HG02870 (cell line): ENCODE results near the gene SPG11.
"Not testable (repeated sequence)": the region's sequence is repeated elsewhere in the genome, so short reads cannot be mapped to it uniquely, and the experiment has no call there.

Source experiments
- ATAC-seq: cut with Tn5 transposase; IDR thresholded peaks from one replicate; pipeline ENCODE4 v1.9.1; 2021; ENCODE audit warnings: mild to moderate bottlenecking, moderate library complexity; ENCODE audit not compliant: unreplicated experiment

SPG11 gene

DNA sequence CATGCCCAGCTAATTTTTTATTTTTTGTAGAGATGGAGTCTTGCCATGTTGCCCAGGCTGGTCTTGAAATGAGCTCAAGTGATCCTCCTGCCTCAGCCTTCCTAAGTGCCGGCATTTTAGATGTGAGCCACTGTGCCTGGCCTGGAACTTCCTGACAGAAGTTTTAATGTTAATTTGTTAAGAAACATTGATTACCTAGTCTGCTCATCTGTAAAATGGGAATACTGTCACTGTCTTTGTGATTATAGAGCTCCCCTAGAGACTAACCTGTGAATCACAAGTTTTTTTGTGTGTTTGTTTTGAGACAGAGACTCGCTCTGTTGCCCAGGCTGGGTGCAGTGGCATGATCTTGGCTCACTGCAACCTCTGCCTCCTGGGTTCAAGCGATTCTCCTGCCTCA, 130.8 kb downstream of the SPG11 start:
- no peak for ATAC-seq

DNA sequence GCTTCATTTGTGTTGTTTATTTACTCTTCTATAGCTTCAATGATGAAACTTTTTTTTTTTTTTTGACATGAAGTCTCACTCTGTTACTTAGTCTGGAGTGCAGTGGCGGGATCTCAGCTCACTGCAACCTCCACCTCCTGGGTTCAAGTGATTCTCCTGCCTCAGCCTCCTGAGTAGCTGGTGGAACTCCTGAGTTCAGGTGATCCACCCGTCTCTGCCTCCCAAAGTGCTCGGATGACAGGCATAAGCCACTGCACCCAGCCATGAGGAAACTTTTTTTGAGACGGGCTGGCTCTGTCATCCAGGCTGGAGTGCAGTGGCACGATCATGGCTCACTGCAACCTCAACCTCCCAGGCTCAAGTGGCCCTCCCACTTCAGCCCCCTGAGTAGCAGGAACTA, 131.2 kb downstream of the SPG11 start:
- not testable (repeated sequence) for ATAC-seq

- ATAC-seq = no peak
These were observed 132.8 kb downstream of the SPG11 start for GRCh38 chr15:44530653-44531052.

DNA sequence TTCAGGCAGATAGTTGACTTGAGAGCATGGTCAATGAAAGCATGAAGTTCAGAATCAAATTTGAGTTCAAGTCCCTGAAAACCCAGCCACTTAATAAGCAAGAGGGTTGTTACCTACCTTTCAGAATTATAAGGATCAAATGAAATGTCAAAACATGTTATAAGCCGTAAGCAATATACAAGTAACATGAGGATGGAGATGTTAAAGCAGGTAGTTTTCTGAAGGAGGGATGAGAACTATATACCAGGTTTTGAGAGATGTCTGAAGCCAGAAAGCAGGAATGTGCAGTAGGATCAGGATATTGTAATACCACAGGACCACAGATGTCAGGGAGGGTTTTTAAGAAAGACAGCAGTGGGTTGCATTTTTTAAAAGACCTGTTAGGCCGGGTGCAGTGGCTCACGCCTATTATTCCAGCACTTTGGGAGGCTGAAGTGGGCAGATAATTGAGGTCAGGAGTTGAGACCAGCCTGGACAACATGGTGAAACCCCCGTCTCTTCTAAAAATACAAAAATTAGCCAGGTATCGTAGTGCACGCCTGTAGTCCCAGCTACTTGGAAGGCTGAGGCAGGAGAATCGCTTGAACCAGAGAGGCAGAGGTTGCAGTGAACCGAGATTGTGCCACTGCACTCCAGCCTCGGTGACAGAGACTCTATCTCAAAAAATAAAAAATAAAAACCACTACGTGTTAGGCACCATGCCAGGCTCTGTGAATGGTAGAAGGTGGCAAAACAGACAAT, 133.4 kb downstream of the SPG11 start:
- ATAC-seq = no peak

DNA sequence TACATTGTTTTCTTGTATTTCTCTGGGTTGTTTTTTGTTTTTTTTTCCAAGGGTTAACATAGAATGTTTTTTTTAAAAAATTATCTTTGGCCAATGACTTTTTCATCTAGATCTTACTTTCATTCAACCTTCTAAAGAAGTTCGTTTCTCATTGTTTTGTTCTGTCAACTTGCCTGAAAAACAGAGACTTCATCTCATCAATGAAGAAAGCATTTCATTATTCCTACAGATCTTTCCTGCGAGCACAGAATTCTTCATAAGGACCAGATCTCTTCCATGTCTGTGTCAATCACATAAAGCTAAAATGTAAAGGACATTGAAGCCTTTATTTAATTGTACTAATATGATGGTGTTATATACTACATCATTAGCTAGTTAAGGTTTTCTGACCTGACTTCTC, 136.2 kb downstream of the SPG11 start:
- ATAC-seq = no peak

DNA sequence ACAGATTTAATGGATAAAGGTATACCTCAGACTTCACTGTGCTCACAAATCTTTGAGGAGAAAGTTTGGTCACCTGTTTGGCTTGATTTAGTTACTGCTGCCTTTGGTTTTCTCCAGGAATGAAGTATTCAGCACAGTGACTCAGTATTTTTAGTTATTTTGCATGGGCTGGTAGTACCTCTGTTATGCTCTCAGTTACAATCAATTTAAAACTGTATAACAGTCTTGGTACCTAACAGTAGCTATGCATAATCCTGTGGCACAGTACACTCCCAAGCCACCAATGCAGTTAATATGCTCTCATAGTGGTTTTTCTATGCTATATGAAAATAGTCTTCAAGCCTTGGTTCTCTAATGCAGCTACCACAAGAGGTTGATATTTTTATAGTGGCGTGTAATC, 138.4 kb downstream of the SPG11 start:
- no peak for ATAC-seq

DNA sequence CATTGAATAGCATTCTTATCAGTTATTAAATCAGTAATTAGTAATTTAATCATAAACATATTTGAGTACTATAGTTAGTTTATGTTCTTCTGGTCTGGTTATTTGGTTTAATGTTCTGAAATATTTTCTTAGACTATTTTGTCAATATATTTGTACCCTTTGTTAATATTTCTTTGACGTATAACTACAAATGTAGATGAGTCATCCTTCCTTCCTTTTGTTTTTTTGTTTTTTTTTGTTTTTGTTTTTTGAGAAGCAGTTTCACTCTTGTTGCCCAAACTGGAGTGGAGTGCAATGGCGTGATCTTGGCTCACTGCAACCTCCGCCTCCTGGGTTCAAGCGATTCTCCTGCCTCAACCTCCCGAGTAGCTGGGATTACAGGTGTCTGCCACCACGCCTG, 143.9 kb downstream of the SPG11 start:
- no peak for ATAC-seq

GRCh38 chr15:44516436-44516835, 147.0 kb downstream of the SPG11 start:
- ATAC-seq = no peak
